HG03280 (cell line): ENCODE data around the gene ARPC1B.
"Not testable (repeated sequence)": the region's sequence is repeated elsewhere in the genome, so short reads cannot be mapped to it uniquely, and the experiment has no call there.

Source experiments
- ATAC-seq: cut with Tn5 transposase; IDR thresholded peaks from one replicate; pipeline ENCODE4 v1.9.1; 2021; ENCODE audit warnings: mild to moderate bottlenecking, moderate library complexity; ENCODE audit not compliant: unreplicated experiment

The ARPC1B gene

GRCh38 chr7:99387239-99387635 lies 12.7 kb downstream of the ARPC1B start:
- not testable (repeated sequence) for ATAC-seq

DNA sequence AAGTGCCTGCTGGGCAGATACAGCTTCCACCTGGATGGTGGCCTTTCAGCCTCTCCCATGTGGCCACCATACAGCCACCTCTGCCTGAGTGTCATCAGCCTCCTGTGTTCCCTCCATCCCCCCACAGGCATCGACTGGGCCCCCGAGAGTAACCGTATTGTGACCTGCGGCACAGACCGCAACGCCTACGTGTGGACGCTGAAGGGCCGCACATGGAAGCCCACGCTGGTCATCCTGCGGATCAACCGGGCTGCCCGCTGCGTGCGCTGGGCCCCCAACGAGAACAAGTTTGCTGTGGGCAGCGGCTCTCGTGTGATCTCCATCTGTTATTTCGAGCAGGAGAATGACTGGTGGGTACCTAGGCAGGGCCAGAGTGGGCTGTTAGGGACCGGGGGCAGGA lies 13.4 kb downstream of the ARPC1B start:
- ATAC-seq, result no peak

DNA sequence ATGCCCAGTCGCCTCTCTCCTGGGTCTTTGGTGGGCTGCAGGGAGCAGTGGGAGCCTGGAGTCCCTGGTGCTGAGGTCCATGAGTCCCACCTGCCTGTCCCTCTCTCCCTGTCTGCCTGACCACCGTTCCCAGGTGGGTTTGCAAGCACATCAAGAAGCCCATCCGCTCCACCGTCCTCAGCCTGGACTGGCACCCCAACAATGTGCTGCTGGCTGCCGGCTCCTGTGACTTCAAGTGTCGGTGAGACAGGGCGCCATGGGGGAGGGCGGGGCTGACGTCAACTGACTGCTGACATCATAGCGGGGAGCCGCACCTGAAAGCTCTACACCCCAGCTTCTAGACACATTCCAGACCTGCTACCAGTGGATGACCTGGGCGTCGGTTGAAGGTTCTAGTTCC lies 15.2 kb downstream of the ARPC1B start:
- no peak for ATAC-seq

DNA sequence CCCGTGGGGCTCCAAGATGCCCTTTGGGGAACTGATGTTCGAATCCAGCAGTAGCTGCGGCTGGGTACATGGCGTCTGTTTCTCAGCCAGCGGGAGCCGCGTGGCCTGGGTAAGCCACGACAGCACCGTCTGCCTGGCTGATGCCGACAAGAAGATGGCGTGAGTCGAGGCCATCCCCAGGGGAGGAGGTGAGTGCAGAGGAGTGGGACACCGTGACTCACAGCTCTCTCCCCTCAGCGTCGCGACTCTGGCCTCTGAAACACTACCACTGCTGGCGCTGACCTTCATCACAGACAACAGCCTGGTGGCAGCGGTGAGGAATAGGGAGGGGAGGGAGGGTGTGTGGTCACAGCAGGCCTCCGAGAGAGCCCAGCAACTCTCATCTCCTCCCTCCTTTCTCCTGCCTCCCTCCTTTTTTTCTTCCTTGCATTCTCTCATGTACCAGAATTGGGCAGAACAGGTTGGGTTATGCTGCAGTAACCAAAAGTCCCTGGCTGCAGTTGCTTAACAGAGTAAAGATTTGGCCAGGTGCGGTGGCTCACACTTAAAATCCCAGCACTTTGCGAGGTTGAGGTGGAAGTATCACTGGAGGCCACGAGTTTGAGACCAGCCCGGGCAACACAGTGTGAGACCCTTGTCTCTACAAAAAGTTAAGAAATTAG lies 16.5 kb downstream of the ARPC1B start:
- no peak for ATAC-seq

DNA sequence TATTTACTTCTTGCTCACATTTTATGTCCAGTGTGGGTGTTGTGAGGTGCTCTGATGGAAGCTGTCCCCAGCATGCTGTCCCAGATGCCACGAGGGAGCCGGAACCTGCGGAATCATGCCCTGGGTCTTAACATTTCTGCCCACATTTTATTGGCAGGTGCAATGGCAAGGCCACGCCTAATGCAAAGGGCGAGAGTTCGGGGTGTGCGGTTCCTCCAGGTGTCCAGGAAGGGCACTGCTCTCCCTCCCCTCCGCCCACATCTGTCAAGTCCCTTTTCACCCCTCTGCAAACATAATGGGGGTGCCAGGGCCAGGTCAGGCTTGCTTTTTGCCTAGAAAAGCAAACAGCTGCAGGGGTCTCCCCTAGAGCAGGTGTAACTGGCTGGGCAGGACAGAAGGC lies 17.5 kb downstream of the ARPC1B start:
- no peak for ATAC-seq

- peak; percentile 46 for ATAC-seq
These were observed 18.3 kb downstream of the ARPC1B start for GRCh38 chr7:99392659-99393354.

DNA sequence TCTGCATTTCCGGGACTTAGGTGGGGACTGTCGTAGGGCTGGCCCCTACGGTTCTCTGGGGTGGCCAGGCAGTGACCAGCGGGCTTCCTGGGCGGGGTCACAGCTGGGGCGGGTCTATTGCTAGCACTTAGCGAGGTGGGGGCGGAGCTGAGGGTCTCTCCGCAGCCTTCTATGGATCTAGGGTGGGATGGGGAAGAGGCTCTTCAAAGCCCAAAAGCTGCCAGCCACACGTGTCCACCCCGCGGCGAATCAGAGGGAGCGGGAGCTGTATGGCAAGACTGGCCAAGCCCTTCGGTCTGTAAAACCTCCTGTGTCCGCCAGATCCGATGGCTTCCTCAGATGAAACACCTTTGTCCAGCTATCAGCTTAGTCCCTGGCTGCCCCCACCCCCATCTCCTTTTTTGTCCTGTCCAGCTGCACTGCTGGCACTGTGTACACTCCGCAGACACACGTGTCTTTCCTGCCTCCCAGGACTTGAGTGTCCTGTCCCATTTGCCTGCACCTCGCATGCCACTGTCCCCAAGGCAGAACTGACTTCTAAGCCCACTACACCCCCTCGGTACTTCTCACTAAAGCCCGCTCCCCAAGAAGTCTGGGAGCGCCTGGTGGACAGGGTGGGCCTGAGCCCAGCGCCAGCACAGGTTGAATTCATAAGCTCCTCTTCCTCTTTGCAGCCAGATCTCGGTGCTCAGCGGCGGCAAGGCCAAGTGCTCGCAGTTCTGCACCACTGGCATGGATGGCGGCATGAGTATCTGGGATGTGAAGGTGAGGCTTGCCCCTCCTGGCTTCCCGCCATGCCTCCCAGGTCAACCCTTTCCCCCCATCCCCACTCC lies 19.0 kb downstream of the ARPC1B start:
- no peak for ATAC-seq

GRCh38 chr7:99394188-99394502 lies 19.6 kb downstream of the ARPC1B start:
- ATAC-seq, result no peak

GRCh38 chr7:99395616-99396327 lies 21.2 kb downstream of the ARPC1B start:
- ATAC-seq, result no peak

GRCh38 chr7:99396418-99397296 lies 22.1 kb downstream of the ARPC1B start:
- ATAC-seq, result no peak

- ATAC-seq, result no peak
These were observed 22.9 kb downstream of the ARPC1B start for GRCh38 chr7:99397297-99397983.

DNA sequence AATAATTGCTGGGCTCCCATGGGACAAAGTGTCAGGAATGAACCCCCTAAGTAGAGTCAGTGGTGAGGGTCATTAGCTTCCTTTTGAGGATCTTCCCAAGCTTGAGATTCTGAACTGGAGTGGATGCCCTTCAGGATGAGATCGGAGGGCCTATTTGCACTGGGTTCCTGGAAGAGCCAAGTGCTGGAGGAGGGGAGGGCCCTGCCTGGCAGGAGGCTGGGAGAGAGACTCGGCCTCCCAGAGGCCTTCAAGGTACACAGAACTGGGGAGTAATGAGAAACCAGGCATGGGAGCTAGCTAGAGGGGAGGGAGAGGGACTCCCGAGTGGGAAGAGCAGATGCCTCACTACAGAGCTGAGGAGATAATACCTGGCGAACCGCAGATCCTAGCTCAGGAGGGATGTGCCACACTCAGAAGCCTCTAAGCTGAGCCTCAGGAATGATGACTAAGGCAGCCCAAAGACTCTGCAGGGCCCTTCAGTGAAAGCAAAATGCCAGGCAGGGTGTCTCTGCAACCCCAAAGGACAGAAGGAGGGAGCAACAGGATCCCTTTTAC lies 24.4 kb downstream of the ARPC1B start:
- no peak for ATAC-seq

DNA sequence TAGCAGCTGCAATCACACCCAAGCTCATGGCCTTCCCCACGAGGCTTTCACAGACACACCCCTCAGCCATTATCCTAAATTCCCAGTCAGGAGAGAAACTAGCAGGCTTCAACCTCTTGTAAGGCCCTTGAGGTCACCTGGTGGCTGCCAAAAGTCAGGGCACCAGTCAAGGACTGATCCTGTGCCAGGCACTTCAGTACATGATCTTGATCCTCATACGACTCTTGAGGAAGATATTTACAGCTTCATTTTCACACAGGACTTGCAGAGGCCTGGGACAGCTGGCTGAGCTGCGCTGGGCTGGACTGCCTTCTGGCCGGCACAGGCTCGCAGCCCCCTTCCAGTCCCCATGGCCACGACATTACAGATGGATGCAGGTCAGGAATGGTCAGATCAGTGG lies 25.1 kb downstream of the ARPC1B start:
- no peak for ATAC-seq

DNA sequence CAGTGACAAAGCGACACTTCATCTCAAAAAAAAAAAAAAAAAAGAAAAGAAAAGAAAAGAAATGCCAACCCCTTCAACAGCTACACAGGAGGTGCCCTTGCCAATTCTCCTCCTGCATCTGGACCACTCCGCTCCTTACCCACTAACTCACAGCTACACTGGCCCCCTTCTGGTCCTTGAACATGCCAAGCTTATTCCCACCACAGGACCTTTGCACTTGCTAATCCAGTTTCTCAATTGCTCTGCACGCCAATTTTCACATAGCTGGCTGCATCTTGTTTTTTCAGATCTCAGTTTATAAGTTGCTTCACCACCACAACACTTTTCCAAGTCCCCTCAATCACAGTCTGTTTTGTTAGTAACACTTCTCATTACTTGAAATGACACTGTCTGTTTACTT lies 28.3 kb downstream of the ARPC1B start:
- no peak for ATAC-seq

- ATAC-seq, result no peak
These were observed 29.2 kb downstream of the ARPC1B start for GRCh38 chr7:99403764-99404163.

DNA sequence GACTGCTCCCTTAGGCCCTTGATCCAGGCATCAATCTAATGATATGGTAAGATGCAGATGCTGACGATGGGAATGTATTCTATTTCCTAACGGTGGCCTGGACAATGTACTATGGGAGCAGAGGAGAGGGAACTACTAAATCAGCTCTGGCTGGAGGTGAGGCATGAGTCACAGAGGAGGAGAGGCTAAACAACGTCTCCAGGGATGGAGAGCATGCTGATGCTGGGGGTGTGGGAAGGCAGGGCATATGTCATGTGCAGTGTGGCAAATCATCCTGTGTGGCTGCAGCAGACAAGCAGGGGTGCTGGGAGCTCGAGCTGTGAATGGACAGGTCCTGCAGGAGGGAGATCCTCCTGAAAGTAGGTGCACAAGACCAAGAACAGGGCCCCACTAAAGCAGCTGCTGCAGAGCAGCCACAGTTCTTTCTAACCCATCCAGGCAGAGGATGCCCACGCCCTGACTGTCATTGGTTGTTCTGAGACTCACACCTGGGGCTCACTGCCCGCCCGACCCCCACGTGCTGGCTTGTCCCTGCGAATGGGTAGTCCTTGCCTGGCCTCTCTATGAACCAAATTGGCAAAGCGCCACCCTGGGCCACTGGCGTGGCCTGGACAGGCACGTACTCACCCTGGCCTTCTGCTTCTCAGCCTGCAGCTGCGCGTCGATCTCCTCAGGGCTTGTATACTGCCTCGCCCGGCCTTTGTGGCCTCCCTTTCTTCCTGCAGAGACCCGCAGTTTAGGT lies 29.9 kb downstream of the ARPC1B start:
- no peak for ATAC-seq

GRCh38 chr7:99404977-99405320 lies 30.4 kb downstream of the ARPC1B start:
- ATAC-seq, result no peak

GRCh38 chr7:99406557-99406956 lies 32.0 kb downstream of the ARPC1B start:
- ATAC-seq, result no peak

DNA sequence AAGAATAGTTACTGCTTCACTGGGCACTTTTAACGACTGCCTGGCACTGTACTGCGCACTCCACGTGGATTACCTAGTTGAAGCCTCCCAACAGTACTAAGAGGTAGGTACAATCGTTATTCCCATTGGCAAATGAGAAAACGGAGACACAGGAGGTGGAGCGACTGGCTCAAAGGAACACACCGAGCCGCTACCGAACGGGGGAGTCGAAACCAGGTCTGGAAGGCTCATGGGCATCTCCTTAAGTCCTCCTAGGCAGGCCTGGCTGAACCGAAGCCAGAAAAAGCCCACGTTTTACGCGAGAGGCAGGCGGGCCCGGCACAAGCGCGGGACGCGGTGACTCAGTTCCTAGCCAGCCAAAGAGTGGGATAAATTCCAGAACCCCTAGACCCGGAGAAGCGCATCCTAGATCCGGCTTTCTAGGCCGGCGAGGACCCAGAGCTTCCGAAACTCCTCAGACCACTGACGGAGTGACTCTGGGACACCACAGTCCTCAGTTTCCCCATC lies 33.4 kb downstream of the ARPC1B start:
- peak; percentile 6 for ATAC-seq
